IPS-NIHi7 (cell line): ENCODE data around the gene GOSR2.
"Not testable (repeated sequence)": the region's sequence is repeated elsewhere in the genome, so short reads cannot be mapped to it uniquely, and the experiment has no call there.

Experiments
- DNase-seq: peaks from one replicate; pipeline ENCODE4 v3.0.0; 2012; ENCODE audit warnings: mixed read lengths; ENCODE audit errors: extremely low spot score

Gene GOSR2

DNA sequence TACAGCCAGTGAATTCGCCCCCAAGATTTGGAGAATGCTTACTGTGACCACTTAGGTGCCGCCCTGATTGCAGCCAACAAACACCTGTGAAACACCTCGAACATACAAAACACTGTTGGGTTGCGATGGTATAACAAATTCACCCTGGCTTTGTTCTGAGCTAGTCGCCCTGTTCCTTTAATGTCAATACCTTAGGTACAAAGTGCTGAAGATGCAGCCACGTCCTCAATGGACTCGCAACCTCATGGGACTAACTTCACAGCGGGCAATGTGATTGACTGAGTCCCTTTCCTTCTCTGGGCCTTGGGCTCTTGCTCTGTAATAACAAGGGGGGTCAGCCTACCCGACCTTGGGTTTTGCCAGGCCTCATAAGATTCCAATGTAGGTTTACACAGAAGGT lies 28.9 kb upstream of the GOSR2 start:
- DNase-seq, result no peak

- DNase-seq, result peak; percentile 68
These were observed 28.3 kb upstream of the GOSR2 start for GRCh38 chr17:46894476-46895151.

- no peak for DNase-seq
These were observed 27.8 kb upstream of the GOSR2 start for GRCh38 chr17:46895171-46895570.

- DNase-seq, result no peak
These were observed 26.0 kb upstream of the GOSR2 start for GRCh38 chr17:46896991-46897390.

GRCh38 chr17:46898364-46898763 lies 24.6 kb upstream of the GOSR2 start:
- DNase-seq, result no peak

- no peak for DNase-seq
These were observed 24.1 kb upstream of the GOSR2 start for GRCh38 chr17:46898860-46899259.

GRCh38 chr17:46901291-46901690 lies 21.7 kb upstream of the GOSR2 start:
- DNase-seq, result no peak

DNA sequence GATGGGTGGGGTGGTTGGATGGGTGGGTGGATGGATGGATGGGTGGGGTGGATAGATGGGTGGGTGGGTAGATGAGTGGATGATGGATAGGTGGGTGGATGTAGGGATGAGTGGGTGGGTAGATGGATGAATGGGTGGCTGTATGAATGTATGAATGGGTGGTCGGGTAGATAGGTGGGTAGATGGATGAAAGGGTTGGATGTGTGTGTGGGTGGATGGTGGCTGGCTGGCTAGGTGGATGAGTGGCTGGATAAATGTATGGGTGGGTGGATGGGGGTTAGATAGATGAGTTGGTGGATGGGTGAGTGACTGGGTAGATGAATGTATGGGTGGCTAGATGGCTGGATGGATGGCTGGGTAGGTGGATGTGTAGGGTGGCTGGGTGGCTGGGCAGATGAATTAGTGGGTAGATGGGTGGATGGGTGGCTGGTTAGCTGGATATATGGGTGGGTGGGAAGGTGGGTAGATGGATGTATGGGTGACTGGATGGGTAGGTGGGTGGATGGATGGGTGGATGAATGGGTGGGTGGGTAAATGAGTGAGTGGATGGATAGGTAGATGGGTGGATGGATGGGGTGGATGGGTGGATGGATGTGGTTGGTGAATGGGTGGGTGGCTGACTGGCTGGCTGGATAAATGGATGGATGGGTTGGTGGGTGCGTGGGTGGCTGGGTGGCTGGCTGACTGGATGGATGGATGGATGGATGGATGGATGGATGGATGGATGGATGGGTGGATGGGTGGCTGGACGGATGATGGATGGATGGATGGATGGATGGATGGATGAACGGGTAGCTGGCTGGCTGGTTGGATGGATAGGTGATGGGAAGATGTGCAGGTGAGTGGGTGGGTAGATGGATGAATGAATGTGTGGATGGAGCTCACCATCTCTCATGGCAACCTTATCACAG lies 18.9 kb upstream of the GOSR2 start:
- no peak for DNase-seq

GRCh38 chr17:46908068-46908737 lies 14.8 kb upstream of the GOSR2 start:
- peak; percentile 11 for DNase-seq

DNA sequence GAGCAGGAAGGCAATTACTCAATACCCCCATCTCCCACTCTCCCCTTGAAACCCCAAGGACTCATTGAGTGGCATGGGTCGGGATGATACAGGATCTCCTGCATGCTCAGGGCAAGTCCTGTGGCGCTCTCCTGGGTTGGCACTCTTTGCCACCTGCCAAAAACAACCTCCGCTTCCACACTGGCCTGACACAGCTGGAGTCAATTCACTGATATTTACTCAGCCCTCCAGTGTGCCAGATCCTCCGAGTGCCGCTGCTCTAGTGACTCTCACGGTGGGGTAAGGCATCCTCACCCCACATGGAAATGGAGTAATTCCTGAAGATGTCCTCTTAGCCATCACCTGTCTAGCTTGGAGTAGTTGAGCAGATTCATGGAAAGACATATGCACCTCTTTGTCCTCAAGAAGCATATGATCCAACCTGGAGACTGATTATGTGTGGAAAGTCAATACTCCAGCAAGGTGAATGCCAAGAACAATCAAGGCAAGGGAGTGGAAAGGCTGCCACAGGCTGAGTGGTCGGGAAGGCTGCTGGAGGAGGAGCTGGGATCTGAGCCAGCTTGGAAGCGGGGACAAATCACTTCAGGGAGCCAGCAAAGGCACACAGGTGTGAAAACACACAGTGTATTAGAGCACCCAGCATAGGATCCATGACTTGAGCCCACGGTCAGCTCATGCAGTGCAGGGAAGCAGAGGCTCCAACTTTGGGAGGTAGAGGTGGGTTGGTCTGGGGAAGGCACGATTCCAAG lies 12.6 kb upstream of the GOSR2 start:
- no peak for DNase-seq

DNA sequence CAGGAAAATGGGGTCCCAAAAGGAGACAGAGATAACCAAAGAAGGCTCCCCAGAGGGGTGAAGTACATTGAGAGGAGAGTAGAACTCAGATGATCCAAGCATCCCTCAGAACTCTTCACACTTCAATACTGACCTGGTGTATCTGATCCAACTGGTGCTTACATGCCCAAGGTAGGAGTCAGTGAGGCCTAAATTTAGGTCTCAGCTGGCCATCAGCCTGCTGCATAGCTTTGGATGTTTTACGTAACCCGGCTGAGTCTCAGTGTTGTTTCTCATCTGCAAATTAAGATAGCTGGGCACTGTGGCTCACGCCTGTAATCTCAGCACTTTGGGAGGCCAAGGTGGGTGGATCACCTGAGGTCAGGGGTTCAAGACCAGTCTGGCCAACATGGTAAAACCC lies 11.6 kb upstream of the GOSR2 start:
- DNase-seq, result no peak

- DNase-seq, result no peak
These were observed 7.4 kb upstream of the GOSR2 start for GRCh38 chr17:46915596-46915995.

DNA sequence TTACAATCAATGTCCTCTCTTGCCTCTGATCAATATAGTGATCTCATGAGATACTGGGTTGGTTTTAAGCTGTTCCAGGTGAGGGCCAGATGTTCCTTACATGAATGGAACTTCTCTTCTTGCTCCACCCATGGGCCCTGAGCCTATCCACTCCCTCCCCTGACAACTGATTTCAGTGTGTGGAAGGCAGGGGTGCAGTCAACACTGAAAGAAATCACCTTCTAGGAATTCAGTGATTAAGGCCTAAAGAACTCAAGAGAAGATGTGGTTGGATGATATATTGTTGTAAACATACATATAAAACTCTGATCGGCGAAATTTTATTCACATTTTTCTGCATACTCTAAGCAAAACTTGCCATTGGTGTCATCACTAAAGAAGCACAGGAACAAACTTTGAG lies 6.7 kb upstream of the GOSR2 start:
- no peak for DNase-seq

DNA sequence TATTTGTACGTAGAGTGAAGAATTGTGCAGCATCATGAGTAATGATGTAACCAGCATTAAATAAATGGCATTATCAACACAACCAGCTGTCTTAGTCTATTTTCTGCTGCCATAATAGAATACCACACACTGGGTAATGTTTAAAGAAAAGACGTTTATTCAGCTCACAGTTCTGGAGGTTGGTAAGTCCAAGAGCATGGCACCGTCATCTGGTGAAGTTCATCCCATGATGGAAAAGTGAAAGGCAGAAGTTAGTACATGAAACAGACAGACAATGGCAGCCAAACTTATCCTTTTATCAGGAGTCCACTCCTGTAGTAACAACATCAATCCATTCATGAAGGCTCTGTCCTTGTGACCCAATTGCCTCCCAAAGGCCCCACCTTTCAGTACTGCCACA lies 6.3 kb upstream of the GOSR2 start:
- DNase-seq, result no peak

GRCh38 chr17:46917041-46917440 lies 5.9 kb upstream of the GOSR2 start:
- DNase-seq, result no peak

DNA sequence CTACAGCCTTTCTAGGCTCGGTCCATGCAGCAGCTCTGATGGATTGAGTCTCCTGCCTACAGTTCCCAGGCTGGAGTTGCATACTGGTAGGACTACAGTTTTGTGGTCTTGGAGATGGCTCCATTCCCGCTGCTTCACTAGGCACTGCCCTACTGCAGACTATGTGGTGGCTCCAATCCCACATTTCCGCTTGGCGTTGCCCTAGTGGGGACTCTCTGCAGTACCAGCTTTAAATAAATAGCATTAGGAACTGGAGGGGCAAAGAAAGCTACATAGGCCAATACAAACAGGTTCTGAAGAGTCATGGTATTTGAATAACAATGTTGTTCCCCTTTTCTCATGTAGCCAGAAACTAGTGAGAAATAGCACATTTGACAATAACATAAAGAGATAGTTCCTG lies 5.4 kb upstream of the GOSR2 start:
- DNase-seq, result no peak

DNA sequence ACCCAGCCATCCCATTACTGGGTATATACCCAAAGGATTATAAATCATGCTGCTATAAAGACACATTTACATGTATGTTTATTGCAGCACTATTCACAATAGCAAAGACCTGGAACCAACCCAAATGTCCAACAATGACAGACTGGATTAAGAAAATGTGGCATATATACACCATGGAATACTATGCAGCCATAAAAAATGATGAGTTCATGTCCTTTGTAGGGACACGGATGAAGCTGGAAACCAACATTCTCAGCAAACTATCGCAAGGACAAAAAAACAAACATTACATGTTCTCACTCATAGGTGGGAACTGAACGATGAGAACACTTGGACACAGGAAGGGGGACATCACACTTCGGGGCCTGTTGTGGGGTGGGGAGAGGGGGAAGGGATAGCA lies 998 bp upstream of the GOSR2 start:
- DNase-seq, result not testable (repeated sequence)

DNA sequence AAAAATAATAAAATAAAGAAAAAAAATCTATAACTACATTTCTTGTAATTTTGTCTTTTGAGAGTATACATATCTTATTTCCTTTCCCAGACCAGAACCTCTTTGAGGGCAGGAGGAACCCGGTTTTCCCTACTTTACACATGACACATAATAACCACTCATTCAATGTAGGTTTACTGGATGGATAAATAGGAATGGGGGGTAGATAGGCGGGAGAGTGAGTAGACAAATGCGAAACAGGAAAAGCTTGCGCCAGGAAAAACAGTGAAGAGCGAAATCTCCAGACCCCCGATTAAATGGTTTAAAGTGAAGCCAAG lies 515 bp upstream of the GOSR2 start:
- DNase-seq, result no peak

DNA sequence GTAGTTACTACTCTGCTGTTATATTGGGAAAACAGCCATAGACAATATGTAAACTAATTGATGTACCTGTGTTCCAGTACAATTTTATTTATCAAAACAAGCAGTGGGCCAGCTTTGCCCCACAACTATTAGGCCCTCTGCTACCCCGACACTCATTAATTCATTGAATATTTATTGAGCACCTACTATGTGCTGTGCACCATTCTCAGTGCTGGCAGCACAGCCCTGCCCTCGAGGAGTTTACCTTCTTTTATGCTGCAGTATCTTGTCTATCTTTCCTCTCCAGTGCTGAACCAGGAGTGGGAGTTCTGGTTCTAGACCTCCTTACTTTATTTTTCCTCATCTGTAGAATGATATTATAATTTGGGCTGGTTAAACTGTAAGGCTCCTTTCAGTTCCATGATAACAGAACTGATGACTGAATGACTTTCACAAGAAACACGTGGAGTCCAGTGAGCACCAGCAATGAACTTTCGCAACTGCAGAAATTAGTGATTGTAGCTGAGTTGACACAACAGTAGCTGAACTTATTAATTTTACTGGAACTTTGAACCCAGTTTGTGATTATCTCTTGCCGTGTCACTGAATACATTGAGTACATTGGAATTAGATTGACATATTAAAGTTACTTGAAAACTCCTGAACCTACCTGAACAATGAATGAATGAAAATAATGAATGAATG lies 2.4 kb downstream of the GOSR2 start:
- DNase-seq, result no peak

- DNase-seq, result no peak
These were observed 5.7 kb downstream of the GOSR2 start for GRCh38 chr17:46928467-46929261.

GRCh38 chr17:46929413-46929812 lies 6.5 kb downstream of the GOSR2 start:
- peak; percentile 7 for DNase-seq
